ENCODE measurements around the gene PPTC7. TPM values are rescaled to one million over a fixed set of nuclear protein-coding genes. Genes with fewer than 3 reads are reported as not detected.
A peak's percentile ranks its signal among the peaks of the same experiment; 100 is the strongest.
"Not testable (repeated sequence)": the region's sequence is repeated elsewhere in the genome, so short reads cannot be mapped to it uniquely, and the experiment has no call there.

The PPTC7 gene
- total and polyA plus RNA-seq, 12 donors = 18.9 to 162 (median 76.3) TPM

- H3K9me3 ChIP-seq = no peaks in the 10 kb centered on the region
- intact Hi-C loops (cut with DNase I) = no loop called here
- peak overlapping the region in 3 of 10 donors; percentile 1 to 14 (median 8) for H3K4me3 ChIP-seq
- H3K36me3 ChIP-seq = no peaks in the 10 kb centered on the region
- 62 to 77% methylated on average over 13 of the region's 13 CpGs for WGBS, 2 donors
- H3K4me1 ChIP-seq = peaks cover 4 to 88% (median 62%) of the 10 kb centered on the region in 9 donors
- H3K27me3 ChIP-seq = no peaks in the 10 kb centered on the region
- no peak for DNase-seq
- peak overlapping the region in 9 of 10 donors; percentile 30 to 91 (median 67) for H3K27ac ChIP-seq
- ATAC-seq = no peak
- TF ChIP-seq CTCF (IDR thresholded peaks at IDR 0.05) = no peak
Measured at GRCh38 chr12:110578694-110579534, 4.2 kb downstream of the PPTC7 start.

- WGBS, 2 donors = 44 to 57% methylated on average over 8 of the region's 8 CpGs
- Histone ChIP-seq H3K27me3 (no peaks in the 10 kb centered on the region), H3K9me3 (peaks cover 0 to under 1% (median 0%) of the 10 kb centered on the region in 11 donors), H3K27ac (peak overlapping the region; percentile 18 to 91 (median 66)), H3K4me1 (peaks cover 0 to 90% (median 60%) of the 10 kb centered on the region in 9 donors), H3K4me3 (peak overlapping the region in 1 of 10 donors; percentile 14), H3K36me3 (no peaks in the 10 kb centered on the region)
- no peak for DNase-seq
- TF ChIP-seq CTCF (IDR thresholded peaks at IDR 0.05) = no peak
- ATAC-seq = peak in 2 of 8 donors; percentile 3 to 7
- intact Hi-C loops (cut with DNase I) = no loop called here
Measured at GRCh38 chr12:110577864-110578693, 5.0 kb downstream of the PPTC7 start.

GRCh38 chr12:110576504-110576903 is 6.6 kb downstream of the PPTC7 start:
- Histone ChIP-seq H3K36me3 (peaks cover 0 to 4% (median 0%) of the 10 kb centered on the region in 9 donors), H3K9me3 (peaks cover 0 to 16% (median 4%) of the 10 kb centered on the region in 11 donors), H3K27me3 (no peaks in the 10 kb centered on the region), H3K27ac (peak overlapping the region in 6 of 10 donors; percentile 41 to 76 (median 74)), H3K4me1 (peaks cover 0 to 96% (median 60%) of the 10 kb centered on the region in 9 donors), H3K4me3 (no peak overlapping the region)
- no peak for TF ChIP-seq CTCF (IDR thresholded peaks at IDR 0.05)
- DNase-seq (no peak), ATAC-seq (no peak)
- intact Hi-C loops (cut with DNase I) = no loop called here
- 77 to 82% methylated on average over 2 of the region's 2 CpGs for WGBS, 2 donors

- intact Hi-C loops (cut with DNase I) = no loop called here
- no peak for TF ChIP-seq CTCF (IDR thresholded peaks at IDR 0.05)
- DNase-seq (no peak), ATAC-seq (peak; percentile 39 to 88 (median 66))
- H3K27ac ChIP-seq = peak overlapping the region; percentile 41 to 75 (median 68)
- peaks cover 0 to 6% (median 0%) of the 10 kb centered on the region in 9 donors for H3K36me3 ChIP-seq
- H3K9me3 ChIP-seq = peaks cover 0 to 24% (median 5%) of the 10 kb centered on the region in 11 donors
- no peak overlapping the region for H3K4me3 ChIP-seq
- no peaks in the 10 kb centered on the region for H3K27me3 ChIP-seq
- 17 to 39% methylated on average over 1 of the region's 1 CpG for WGBS, 2 donors
- H3K4me1 ChIP-seq = peaks cover 0 to 84% (median 51%) of the 10 kb centered on the region in 9 donors
Measured at GRCh38 chr12:110575326-110575725, 7.8 kb downstream of the PPTC7 start.

- H3K27me3 ChIP-seq; H3K4me3 ChIP-seq; DNase-seq; H3K36me3 ChIP-seq; intact Hi-C loops (cut with DNase I); ATAC-seq: not testable (repeated sequence)
- 88 to 89% methylated on average over 10 of the region's 10 CpGs for WGBS, 2 donors
- Histone ChIP-seq H3K4me1 (peaks cover 0 to 78% (median 51%) of the 10 kb centered on the region in 9 donors), H3K27ac (peak overlapping the region; percentile 41 to 75 (median 68)), H3K9me3 (peaks cover 0 to 25% (median 5%) of the 10 kb centered on the region in 11 donors)
Measured at GRCh38 chr12:110574717-110575230, 8.3 kb downstream of the PPTC7 start.

All from heart right ventricle (tissue), 16 donors.